Neutrophil (primary cell): ENCODE measurements around the gene CERS6.

Experiments
- H3K27ac ChIP-seq: fragments of 200-600 bp; sonication (generic); 2 replicates; pipeline ENCODE4 v1.5.1; 2016; ENCODE audit warnings: mild to moderate bottlenecking, moderate library complexity
- H3K27me3 ChIP-seq: fragments of 200-600 bp; sonication (generic); 2 replicates; pipeline ENCODE4 v1.6.0; 2016; ENCODE audit warnings: mild to moderate bottlenecking
- H3K36me3 ChIP-seq: fragments of 200-600 bp; sonication (generic); 2 replicates; pipeline ENCODE4 v1.5.1; 2017
- H3K4me1 ChIP-seq, 2 experiments: fragments of 200-600 bp in 1 of 2; sonication (generic) in 1 of 2; 1 replicate in 1 of 2; 2 replicates in 1 of 2; pipeline versions ENCODE4 v1.5.1 to v1.6.1; 2013 to 2016; ENCODE audit warnings: low read depth in 1 of 2, low read length in 1 of 2, mild to moderate bottlenecking in 1 of 2, moderate library complexity in 1 of 2; ENCODE audit not compliant: control insufficient read depth in 1 of 2, insufficient read depth in 1 of 2
- H3K4me3 ChIP-seq, 2 experiments: fragments of 200-600 bp in 1 of 2; sonication (generic) in 1 of 2; 1 replicate in 1 of 2; 2 replicates in 1 of 2; pipeline ENCODE4 v1.5.1; 2013 to 2016; ENCODE audit warnings: low read depth in 1 of 2, low read length in 1 of 2, mild to moderate bottlenecking in 1 of 2, moderate library complexity in 1 of 2
- H3K9me3 ChIP-seq: fragments of 200-600 bp; sonication (generic); 2 replicates; pipeline ENCODE4 v1.5.1; 2016
- CTCF ChIP-seq: fragments of 200-600 bp; sonication (generic); IDR thresholded peaks from 2 replicates; pipeline ENCODE4 v1.5.1; 2016; ENCODE audit warnings: antibody characterized with exemption

Gene CERS6

GRCh38 chr2:168538534-168538933, 82.5 kb downstream of the CERS6 start:
- Histone ChIP-seq H3K36me3 (no peaks in the 10 kb centered on the region), H3K27ac (no peak overlapping the region), H3K9me3 (no peaks in the 10 kb centered on the region), H3K4me3 (no peak overlapping the region), H3K27me3 (no peaks in the 10 kb centered on the region), H3K4me1 (peaks cover 8 to 11% of the 10 kb centered on the region in 2 experiments)
- TF ChIP-seq CTCF: no peak

- no peaks in the 10 kb centered on the region for H3K9me3 ChIP-seq
- no peaks in the 10 kb centered on the region for H3K27me3 ChIP-seq
- no peak overlapping the region for H3K4me3 ChIP-seq
- H3K4me1 ChIP-seq: peaks cover 8 to 11% of the 10 kb centered on the region in 2 experiments
- TF ChIP-seq CTCF: no peak
- no peaks in the 10 kb centered on the region for H3K36me3 ChIP-seq
- no peak overlapping the region for H3K27ac ChIP-seq
These were observed 83.9 kb downstream of the CERS6 start for GRCh38 chr2:168539945-168540344.

GRCh38 chr2:168541858-168542257, 85.8 kb downstream of the CERS6 start:
- H3K4me1 ChIP-seq: peaks cover 15 to 28% of the 10 kb centered on the region in 2 experiments

GRCh38 chr2:168543037-168543436, 87.0 kb downstream of the CERS6 start:
- Histone ChIP-seq H3K4me1 (peaks cover 15 to 29% of the 10 kb centered on the region in 2 experiments), H3K27me3 (no peaks in the 10 kb centered on the region), H3K36me3 (no peaks in the 10 kb centered on the region), H3K9me3 (no peaks in the 10 kb centered on the region), H3K27ac (no peak overlapping the region), H3K4me3 (no peak overlapping the region)
- no peak for TF ChIP-seq CTCF

More at GRCh38 chr2:168541858-168542257, 85.8 kb downstream of the CERS6 start:
- no peaks in the 10 kb centered on the region for H3K27me3 ChIP-seq
- H3K36me3 ChIP-seq: no peaks in the 10 kb centered on the region
- no peak overlapping the region for H3K4me3 ChIP-seq
- no peak for TF ChIP-seq CTCF
- H3K27ac ChIP-seq: peak overlapping the region; percentile 52
- H3K9me3 ChIP-seq: no peaks in the 10 kb centered on the region

- H3K27ac ChIP-seq: no peak overlapping the region
- no peak overlapping the region for H3K4me3 ChIP-seq
- H3K4me1 ChIP-seq: peaks cover 15 to 29% of the 10 kb centered on the region in 2 experiments
- no peaks in the 10 kb centered on the region for H3K9me3 ChIP-seq
- no peak for TF ChIP-seq CTCF
- no peaks in the 10 kb centered on the region for H3K27me3 ChIP-seq
- H3K36me3 ChIP-seq: no peaks in the 10 kb centered on the region
These were observed 87.9 kb downstream of the CERS6 start for GRCh38 chr2:168543935-168544334.
